BE2C (cell line): ENCODE results near the gene PLXNB2.

Experiments used
- DNase-seq: peaks from one replicate; pipeline ENCODE4 v3.0.0-alpha.2; 2020
- H3K27me3 ChIP-seq: fragments of 250-450 bp; sonication (Bioruptor Pico); 2 replicates; pipeline ENCODE4 v1.5.1; 2020; ENCODE audit warnings: mild to moderate bottlenecking
- H3K36me3 ChIP-seq: fragments of 250-450 bp; sonication (Bioruptor Pico); 2 replicates; pipeline ENCODE4 v1.5.1; 2020; ENCODE audit warnings: mild to moderate bottlenecking
- H3K4me1 ChIP-seq: fragments of 250-450 bp; sonication (Bioruptor Pico); 2 replicates; pipeline ENCODE4 v1.5.1; 2020
- H3K4me3 ChIP-seq: 2 replicates; pipeline ENCODE4 v1.5.1; 2011; ENCODE audit warnings: low read depth, low read length
- H3K9me3 ChIP-seq: fragments of 250-450 bp; sonication (Bioruptor Pico); 2 replicates; pipeline ENCODE4 v1.5.1; 2020
- CTCF ChIP-seq: IDR thresholded peaks from 2 replicates; pipeline ENCODE4 v1.5.1; 2012; ENCODE audit warnings: mild to moderate bottlenecking, low read depth, low read length

The PLXNB2 gene

DNA sequence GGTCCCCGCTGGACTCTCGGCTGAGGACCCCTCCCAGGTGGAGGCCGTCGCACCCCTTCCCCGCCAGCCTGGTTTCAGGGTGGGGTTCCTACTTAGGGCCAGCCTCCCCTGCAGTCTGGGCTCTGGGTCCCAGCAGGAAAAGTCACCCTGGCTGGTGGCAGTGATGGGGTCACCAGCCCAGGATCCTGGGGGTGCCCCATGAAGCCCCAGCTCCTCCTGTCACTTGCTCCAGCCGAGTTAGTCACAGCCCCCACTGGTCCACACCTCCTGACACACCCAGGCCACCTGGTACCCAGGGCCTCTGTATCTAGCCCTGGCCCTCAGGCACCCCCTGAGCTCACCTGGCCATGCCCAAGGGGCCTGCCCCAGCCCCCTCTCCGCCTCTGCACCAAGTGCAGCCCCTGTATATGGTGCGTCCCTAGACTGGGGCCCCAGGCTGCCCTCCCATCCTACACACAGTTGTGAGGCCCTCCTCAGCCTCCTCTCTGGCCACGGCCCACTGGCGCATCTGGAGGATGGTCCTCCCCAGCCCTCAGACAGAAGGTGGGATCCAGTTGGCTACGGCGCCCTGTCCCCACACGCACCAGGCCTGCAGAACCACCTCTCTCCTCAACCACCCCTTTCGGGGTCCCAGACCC lies 6.7 kb downstream of the PLXNB2 start:
- H3K27me3 ChIP-seq, result no peaks in the 10 kb centered on the region
- peaks cover 9% of the 10 kb centered on the region; the same call in 1 of the 2 replicates for H3K36me3 ChIP-seq
- H3K9me3 ChIP-seq, result no peaks in the 10 kb centered on the region
- no peak for TF ChIP-seq CTCF
- peaks cover 52% of the 10 kb centered on the region for H3K4me1 ChIP-seq
- no peak overlapping the region for H3K4me3 ChIP-seq
- no peak for DNase-seq

DNA sequence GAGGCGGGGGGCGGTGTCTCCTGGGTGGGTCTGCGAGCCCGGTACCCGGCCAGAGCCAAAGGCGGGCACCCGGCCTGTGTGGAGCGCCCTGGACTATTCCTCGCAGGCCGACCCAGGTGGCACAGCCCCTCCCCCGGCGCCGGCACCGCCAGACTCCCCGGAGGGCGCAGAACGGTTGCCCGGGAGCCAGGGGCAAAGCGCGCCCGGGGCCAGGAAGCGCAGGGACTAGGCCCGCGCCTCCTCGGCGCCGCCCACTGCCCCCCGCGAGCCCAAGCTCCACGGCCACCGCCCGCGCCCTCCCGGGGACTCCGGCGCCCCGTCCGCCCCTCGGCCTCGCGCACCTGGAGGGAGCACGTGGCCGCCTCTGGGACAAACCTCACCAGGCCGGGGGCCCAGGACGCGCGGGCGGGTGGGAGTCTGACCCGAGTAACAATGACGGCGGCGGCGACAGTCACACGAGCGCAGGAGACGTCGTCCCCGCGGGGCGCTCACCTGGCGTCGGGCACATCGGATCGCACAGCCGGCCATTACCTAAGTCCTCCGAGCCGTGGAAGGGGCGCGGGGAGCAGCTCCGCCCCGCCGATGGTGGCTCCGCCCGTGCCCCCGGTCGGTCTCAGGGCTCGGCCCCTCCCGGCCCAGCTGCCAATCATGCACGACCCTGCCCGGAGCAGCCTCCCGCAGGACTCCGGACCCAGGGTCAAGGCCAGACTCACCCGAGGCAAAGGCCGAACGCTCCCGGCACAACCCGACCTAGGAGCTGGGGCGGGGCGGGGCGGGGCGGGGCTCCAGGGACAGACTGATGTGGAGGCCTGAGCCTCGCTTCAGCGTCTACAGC lies 7.4 kb downstream of the PLXNB2 start:
- no peak for TF ChIP-seq CTCF
- H3K9me3 ChIP-seq, result no peaks in the 10 kb centered on the region
- peak overlapping the region; percentile 16 for H3K4me3 ChIP-seq
- DNase-seq, result no peak
- peaks cover 49% of the 10 kb centered on the region for H3K4me1 ChIP-seq
- no peaks in the 10 kb centered on the region for H3K27me3 ChIP-seq
- H3K36me3 ChIP-seq, result peaks cover 9% of the 10 kb centered on the region; the same call in 1 of the 2 replicates

DNA sequence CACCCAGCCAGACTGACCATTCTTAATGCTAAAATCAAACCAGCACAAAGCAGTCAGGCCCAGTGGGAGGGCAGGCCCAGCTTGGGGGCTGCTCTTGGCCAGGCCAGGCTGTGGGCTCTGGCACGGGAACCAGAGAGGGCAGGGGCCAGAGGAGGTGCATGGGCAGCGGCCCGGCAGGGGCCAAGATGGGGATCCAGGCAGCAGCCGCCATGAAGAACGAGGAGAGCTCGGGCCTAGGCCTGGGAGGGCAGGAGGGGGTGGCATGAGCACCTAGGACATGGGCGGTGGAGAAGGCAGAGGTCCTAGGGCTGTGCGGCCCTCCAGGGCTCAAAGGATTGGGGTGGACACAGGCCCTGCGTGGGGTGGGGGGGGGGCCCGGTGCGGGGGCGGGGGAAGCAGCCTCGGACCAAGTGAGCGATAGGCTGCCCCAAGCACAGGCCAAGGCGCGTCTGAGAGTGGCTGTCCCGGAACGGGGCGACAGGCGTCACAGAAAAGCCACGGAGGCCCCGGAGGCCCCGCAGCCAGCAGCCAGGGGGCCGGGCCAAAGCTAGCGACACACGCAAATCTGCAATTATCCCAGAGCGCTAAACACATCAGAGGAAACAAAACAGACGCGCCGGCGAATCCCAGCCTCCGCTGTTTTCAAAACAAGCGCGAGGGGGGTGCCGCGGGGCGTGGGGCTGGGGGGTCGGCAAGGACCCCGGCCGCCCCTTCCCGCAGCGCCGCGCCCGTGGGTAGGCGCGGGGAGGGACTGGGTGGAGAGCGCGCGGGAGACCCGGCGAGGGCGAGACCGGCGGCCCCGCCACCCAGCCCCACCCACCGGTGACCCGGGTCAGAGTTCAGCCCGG lies 8.3 kb downstream of the PLXNB2 start:
- peaks cover 9% of the 10 kb centered on the region; the same call in 1 of the 2 replicates for H3K36me3 ChIP-seq
- H3K4me3 ChIP-seq, result peak overlapping the region; percentile 16
- DNase-seq, result peak; percentile 53
- H3K4me1 ChIP-seq, result peaks cover 50% of the 10 kb centered on the region
- no peaks in the 10 kb centered on the region for H3K9me3 ChIP-seq
- H3K27me3 ChIP-seq, result no peaks in the 10 kb centered on the region
- no peak for TF ChIP-seq CTCF

DNA sequence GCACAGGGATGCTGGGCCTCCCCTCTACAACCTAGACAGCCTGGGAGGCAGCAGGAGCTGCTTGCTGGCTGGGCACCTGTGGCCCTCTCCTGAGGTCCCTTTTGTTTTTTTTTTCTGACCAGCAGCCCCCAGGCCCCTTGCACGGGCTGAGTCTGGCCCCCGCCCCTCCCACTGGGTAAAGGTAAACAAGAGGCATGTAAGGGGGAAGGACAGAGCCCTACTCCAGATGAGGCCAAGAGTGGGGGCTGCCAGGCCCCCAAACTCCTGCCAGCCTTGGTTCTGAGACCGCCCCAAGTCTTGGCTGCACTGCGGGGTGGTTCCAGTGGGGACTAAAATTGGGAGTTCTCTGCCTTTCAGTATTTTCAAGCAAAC lies 9.2 kb downstream of the PLXNB2 start:
- no peak for TF ChIP-seq CTCF
- peaks cover 12% of the 10 kb centered on the region for H3K36me3 ChIP-seq
- no peak for DNase-seq
- H3K4me3 ChIP-seq, result no peak overlapping the region
- peaks cover 50% of the 10 kb centered on the region for H3K4me1 ChIP-seq
- no peaks in the 10 kb centered on the region for H3K9me3 ChIP-seq
- no peaks in the 10 kb centered on the region for H3K27me3 ChIP-seq

GRCh38 chr22:50297510-50298265 lies 9.8 kb downstream of the PLXNB2 start:
- no peak for DNase-seq
- Histone ChIP-seq H3K4me1 (peaks cover 53% of the 10 kb centered on the region), H3K27me3 (no peaks in the 10 kb centered on the region), H3K9me3 (no peaks in the 10 kb centered on the region), H3K36me3 (peaks cover 11% of the 10 kb centered on the region), H3K4me3 (no peak overlapping the region)
- no peak for TF ChIP-seq CTCF
